Cerebellar cortex (tissue), 1 donor: ENCODE data around the gene RFC2.
A peak's percentile ranks its signal among the peaks of the same experiment; 100 is the strongest.
"Not testable (repeated sequence)": the region's sequence is repeated elsewhere in the genome, so short reads cannot be mapped to it uniquely, and the experiment has no call there.

Experiments used
- DNase-seq: peaks from one replicate; pipeline ENCODE4 v3.0.0-alpha.2; 2015; ENCODE audit warnings: low spot score

The RFC2 gene

DNA sequence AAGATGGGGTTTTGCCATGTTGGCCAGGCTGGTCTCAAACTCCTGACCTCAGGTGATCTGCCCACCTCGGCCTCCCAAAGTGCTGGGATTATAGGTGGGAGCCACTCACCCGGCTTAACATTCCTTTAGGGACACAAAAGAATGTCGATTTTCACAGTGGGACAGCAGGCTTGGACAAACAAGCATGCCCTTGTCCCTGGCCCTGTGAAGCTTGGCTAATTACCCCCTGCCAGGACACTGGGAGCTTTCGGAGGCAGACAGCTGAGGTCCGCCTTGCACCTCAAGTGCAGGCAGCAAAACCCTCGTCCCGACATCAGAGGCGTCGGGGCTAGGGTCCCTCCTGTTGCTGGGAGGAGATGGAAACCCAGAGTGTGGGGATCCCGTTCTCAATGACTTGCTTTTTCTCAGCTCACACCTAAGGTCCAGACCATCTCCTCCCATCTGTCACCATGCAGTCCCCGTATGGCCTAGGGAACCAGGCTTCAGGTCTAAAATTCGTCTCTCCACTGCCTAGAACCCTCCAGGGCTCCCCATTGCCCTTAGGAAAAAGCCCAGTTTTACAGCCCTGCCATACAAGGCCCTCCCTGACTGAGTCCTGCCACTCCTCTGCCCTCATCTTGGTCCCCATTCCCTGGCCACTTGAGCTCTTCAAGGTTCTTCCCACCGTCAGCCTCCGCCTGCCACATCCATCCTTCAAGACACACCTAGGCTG, 28.7 kb upstream of the RFC2 start:
- no peak for DNase-seq

DNA sequence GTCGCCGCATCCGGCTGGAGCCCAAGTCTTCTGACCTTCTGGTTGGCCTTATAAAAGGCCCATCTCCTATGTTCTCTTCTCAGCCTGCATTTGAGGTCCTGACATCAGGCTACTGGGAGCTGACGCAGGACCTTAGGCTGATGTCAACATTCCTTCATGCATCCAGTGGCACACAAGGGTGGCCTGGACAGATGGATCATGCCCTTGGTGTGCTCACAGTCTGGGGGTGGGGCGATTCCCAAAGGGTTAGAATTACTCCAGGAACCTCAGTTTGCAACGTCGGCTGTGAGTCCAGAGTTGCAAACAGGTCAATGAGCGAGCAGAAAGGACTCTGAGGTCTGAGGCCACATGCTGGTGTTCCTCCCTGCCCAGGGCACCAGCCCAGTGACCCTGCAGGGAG, 26.8 kb upstream of the RFC2 start:
- no peak for DNase-seq

DNA sequence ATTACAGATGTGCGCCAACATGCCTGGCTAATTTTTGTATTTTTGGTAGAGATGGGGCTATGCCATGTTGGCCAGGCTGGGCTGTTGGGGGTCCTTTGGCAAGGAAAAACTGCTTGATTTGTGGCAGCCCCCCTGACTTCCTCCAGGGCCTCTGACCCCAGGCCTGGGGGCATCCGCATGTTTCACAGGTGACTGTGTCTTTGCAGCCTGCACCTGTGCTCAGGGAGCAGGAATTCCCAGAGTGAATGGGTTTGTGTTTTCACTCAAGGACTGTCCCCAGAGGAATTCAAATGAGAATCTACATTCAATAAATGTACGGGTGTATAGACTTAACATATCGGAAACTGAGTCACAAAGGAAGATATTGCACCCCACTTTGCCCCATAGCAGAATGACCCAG, 23.4 kb upstream of the RFC2 start:
- DNase-seq: no peak

DNA sequence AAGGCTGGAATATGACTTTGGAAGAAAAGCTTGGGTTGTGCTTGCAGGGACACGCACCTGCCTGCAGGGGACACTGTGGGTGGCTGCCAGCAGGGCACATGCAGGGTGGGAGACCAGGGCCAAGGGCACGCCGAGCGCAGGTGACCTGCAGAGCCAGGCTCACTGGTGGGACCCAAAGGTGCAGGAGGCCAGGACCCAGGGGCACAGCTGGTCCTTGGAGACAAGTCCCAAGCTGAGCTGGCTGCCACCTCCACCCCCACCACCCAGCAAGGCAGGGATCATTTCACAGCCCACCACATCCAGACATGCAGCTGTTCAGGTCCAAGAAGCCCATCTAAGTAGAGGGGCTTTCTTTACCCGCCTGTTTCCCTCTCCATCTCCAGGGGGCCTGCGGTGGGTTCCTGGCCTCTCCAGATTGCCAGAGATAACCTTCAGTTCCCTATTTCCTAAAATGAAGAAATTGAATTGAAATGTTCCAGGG, 21.2 kb upstream of the RFC2 start:
- peak; percentile 58 for DNase-seq

DNA sequence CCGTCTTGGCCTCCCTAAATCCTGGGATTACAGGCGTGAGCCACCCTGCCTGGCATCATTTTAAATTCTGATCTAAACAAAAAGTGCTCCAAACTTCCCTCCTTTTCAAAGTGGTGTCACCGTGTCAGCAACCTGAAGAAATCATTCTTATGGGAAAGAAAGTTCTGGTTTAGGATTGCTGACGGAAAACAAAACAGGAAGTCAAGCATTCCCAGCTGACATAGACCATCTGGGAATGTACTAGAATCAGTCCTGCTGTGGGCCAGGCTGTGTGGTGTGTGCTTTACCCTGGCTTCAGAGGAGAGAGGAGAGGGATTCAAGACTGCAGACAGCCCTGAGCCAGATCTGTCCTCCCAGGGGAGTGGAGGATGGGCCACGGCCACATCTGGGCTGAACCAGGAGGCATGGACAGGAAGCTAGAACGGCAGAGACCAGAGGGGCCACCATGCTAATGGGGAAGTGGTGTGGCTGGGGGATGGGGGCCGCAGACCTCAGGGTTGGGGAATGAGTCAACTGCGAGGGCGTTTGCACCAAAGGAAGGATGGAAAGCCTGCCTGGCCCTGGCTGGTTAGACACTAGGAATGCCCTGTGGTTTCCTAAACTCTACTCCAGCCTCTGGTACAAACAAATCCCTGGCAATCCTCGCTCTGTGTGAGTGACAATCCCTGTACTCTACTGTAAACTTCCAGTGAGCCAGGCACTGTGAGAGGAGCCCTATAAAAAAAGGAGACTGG, 18.3 kb upstream of the RFC2 start:
- DNase-seq: no peak

DNA sequence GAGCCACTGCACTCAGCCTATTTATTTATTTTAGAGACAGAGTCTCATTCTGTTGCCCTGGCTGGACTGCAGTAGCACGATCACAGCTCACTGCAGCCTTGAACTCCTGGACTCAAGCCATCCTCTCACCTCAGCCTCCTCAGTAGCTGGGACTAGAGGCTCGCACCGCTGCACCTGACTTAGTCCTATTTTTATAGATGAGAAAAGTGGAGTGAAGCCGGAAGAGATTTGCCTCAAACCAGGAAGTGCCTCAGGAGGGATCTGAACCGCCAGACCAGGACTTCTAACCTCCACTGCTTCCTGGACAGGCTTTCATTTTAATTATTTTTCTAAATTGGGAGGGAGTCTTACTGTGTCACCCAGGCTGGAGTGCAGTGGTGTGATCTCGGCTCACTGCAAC, 17.5 kb upstream of the RFC2 start:
- DNase-seq: no peak

DNA sequence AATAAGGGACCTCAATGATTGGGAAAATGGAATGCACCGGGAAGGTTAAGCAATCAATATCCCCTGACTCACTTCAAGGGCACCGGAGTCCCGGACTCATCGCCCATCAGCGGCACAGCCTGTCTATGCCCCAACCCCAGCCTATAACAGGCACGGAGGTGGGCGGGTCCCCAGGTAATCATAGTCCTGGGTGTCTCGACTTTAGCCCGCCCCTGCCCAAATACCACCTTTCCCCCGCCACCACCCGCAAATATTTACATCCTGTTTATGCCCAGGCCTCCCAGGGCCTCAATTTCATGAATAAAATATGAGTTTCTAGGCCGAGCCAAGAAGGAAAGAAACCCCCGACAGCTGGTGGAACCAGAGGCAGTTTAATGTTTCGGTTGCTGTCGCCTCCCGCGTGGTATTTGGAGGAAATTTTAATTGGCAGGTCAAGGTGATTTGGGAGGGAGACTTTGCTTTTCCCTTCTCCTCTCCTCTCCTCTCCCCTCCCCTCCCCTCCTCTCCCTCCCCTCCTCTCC, 15.6 kb upstream of the RFC2 start:
- DNase-seq: peak; percentile 79

DNA sequence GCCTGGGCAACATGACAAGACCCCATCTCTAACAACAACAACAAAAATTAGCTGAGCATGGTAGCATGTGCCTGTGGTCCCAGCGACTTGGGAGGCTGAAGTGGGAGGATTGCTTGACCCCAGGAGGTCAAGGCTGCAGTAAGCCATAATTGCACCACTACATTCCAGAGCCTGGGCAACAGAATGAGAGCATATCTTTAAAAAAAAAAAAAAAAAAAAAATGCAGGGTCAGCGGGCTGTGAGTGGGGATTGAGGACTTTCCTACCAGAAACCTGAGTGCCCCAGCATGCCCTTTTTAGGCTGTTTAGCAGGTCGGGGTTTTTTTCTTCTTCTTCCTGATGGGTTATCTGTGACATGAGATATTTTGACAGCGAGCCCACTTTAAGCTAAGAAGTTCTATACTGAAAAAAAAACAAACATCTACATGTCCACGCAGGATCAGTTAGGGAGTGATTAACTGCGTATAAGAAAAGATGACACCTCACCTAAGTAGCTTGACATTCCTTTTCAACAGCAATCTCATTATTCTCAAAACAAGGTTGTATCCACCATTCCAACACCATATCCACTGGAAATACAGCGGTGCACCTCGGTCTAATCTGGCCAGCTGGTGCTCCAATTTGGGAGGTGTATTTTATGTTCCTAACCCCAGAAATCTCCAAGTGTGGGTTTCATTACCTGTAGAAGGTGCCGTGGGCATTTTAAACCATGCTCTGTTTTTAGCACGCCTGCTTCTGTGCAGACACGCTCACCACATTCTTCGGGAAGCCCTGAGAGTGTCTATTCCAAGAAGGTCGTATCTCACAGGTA, 13.8 kb upstream of the RFC2 start:
- DNase-seq: no peak

DNA sequence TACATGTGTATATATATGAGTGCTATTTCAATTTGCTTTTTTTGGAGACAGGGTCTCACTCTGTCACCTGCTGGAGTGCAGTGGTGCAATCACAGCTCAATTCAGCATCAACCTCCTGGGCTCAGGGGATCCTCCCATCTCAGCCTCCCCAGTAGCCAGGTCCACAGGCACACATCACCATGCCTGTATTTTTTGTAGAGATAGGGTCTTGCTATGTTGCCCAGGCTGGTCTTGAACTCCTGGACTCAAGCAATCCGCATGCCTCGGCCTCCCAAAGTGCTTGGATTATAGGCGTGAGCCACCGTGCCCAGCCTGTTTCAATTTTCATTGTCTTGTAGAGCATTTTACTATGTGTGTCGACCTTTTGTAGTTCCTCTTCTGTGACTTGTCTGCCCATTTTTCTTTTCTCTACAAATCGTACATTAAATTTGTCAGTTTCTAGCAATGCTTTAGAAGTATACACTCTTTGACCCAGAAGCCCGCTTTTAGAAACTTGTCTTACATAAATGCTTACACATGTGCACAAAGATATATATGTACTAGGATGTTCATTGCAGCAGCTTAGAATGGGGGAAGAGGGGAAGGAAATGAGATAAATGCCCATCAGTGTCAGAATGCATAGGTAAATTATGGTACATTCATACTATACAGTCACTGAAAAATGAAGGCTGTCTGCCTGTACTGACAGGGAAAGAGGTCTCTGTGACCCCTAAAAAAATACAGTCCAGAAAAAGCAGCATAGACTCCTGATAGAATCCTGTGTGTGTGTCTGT, 12.2 kb upstream of the RFC2 start:
- no peak for DNase-seq

DNA sequence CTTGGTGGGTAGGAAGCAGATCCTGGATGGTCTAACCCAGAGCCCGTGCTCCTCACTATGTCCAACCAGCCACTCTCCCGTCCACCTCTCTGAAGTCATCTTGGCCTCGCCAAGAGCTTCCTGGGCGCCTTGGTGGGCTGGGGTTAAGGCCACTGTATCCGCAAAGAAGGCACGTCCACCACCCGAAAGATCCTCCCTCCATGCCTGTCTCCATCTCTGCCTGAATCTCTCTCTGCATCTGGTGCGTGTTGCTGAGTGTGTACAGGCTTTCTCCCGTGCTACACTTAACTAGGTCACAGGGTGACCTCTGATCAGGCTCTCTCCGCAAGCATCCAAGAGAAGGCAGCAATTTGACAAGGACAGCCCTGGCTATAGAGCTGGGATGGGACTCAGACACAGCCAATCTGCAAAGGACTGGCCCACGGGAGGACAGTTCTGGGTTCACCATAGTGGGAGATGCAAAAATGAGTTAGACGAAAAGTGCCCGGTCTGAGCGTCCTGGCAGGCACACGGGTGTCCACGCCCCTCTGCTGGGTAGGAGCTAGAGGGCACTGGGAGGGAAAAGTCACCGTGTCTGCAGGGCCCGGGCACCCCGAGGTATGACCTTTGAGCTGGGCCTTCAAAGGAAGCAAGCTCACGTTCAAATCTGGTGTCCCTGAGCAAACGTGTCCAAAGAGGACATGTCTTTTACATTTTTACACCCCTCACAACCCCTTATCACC, 9.4 kb upstream of the RFC2 start:
- no peak for DNase-seq

DNA sequence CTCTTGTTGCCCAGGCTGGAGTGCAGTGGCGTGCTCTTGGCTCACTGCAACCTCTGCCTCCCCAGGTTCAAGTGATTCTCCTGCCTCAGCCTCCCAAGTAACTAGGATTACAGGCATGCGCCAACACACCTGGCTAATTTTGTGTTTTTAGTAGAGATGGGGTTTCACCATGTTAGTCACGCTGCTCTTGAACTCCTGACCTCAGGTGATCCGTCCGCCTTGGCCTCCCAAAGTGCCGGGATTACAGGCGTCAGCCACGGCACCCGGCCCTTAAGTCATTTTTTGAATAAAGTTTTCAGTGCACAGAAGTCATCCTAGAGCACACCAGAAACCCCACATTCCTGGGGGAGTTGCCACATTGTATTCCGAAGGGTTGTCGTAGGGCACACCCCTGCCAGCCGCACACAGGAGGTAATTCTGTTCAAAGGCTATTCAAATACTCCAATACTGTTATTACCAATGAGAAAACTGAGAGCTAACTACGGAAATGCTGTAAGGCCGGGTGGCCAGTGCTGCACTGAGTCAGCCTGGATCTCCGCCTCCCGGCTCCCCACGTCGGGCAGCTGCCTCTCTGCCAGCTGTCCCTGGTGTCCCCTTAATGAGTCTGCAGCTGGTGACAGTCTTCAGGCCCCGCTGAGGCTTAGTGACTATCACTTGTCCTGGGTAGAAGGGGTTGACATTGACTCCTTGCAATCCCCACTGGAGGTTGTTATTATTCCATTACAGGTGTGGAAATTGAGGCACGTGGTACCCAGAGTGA, 8.6 kb upstream of the RFC2 start:
- DNase-seq: no peak

DNA sequence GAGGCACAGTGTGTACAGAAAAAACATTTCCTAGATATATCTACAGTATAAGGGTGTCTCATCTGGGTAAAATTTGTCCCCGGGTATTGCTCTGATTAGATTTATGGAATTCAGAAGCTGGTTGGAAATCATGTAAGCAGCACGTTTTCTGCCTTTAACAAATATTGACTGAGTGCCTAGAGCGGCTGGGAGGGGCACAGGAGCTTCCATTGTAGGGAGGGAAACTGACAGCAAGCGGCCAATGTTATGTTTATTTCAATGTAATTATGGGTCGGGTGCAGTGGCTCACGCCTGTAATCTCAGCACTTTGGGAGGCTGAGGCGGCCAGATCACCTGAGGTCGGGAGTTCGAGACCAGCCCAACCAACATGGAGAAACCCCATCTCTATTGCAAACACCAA, 4.4 kb upstream of the RFC2 start:
- DNase-seq: no peak

DNA sequence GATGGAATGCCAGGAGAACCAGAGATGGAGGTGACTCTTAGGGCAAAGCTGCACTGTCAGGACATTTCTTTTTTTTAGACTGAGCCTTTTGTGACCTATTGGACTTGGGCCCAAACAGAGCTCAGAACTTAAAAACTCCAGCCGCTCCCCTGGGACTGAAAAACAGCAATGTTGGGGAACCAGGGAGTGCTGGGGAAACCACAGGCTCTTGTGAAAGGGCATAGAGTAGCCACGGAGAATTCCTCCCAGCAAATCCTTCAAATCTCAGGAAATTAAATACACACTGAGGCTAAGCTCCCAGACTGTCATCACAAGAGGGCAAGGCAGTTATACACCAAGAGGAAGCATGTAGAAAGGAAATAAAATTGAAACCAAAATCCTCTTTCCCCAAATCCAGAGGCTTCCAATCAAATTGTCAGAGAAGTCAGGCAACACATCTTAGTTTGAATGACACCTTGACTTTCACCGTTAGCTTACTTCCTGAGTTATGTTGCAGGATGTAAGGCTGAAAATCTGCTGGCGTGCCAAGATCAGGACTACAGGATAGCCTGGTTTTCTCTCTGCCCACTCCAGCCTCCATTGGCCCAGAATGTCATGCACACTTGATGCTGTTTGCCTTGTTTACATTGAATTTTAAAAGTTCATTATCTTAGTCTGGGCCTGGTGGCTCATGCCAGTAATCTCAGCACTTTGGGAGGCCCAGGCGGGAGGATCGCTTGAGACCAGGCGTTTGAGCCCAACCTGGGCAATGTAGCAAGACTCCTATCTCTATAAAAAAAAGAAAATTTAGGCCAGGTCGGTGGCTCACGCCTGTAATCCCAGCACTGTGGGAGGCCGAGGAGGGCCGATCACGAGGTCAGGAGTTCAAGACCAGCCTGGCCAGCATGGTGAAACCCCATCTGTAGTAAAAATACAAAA, 2.6 kb upstream of the RFC2 start:
- no peak for DNase-seq

DNA sequence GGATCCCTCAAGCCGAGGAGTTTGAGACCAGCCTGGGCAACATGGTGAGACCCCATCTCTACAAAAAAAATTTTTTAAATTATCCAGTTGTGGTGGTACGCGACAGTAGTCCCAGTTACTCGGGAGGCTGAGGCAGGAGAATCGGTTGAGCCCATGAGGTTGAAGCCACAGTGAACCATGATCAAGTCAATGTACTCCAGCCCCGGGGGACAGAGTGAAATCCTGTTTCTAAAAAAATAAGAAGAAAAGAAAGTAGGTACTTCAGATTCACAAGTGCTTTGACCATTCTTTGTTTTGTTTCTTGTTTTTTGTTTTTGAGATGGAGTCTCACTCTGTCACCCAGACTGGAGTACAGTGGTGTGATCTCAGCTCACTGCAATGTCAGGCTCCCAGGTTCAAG, 1.3 kb upstream of the RFC2 start:
- DNase-seq: not testable (repeated sequence)

DNA sequence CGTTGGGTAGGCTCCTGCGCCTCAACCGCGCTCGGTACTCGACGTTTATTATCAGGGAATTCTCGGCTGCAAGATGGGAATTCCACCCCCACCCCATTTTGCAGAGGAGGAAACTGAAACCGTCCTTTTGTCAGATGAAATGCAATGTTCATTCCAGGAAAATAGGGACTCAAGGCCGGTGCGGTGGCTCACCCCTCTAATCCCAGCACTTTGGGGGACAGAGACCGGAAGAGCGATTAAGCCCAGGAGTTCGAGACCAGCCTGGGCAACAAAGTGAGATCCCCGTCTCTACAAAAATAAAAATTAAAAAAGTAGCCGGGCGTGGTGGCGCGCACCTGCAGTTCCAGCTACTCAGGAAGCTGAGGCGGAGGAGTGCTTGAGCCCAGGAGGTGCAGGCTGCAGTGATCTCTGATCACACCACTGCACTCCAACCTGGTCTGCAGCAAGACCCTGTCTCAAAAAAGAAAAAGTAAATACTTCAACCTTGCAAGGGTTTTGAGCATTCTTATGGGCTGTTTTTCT, 720 bp upstream of the RFC2 start:
- no peak for DNase-seq

DNA sequence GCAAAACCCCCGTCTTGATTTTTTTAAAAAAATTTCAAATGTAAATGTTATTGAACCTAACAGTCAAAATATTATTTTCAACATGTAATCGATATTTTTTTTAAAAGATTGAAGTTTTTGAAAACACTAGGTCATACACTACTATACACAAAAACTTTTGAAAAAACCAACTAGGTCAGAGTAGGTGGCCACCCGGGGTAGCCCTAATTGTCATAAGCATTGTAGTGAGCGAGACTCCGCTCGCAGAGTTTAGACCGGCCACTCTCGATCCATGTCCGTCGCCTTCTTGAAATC, 417 bp downstream of the RFC2 start:
- no peak for DNase-seq

DNA sequence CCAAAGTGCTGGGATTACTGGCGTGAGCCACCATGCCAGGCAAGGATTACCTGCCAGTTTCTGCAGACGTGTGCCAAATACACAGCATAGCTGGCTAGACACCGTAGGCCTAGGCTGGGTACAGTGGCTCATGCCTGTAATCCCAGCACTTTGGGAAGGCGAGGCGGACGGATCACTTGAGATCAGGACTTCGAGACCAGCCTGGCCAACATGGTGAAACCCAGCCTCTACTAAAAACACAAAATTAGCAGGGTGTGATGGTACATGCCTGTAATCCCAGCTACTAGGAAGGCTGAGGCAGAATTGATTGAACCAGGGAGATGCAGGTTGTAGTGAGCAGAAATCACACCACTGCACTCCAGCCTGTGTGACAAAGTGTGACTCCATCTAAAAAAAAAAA, 868 bp downstream of the RFC2 start:
- no peak for DNase-seq

DNA sequence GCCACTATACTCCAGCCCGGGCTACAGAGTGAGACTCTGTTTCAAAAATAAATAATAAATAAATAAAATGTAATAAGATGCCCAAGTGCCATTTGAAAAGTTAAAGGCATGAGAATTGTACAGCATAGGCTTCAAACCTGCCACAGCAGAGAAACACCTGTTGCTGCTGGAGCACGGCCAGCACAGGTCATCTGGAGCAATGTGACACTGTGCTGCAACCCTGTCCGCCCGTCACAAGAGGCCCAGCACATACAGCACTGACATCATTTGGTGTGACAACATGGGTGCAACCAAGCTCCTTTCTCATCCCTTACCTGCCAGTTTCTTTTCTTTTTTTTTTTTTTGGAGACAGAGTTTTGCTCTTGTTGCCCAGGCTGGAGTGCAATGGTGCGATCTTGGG, 1.3 kb downstream of the RFC2 start:
- DNase-seq: no peak

DNA sequence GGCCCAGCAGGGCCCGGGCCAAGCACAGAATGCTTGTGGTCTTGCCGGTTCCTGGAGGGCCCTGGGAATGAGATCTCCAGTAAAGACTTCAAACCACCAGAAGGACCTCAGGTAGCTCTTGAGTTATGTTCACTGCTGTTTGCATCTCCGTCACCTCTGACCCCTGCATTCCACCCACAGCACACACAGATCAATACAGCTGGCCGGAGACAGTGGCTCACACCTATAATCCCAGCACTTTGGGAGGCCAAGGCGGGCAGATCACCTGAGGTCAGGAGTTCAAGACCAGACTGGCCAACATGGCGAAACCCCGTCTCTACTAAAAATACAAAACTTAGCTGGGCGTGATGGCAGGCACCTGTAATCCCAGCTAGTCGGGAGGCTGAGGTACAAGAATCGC, 5.1 kb downstream of the RFC2 start:
- DNase-seq: not testable (repeated sequence)
